ENCODE data around the gene SOD2. TPM values are rescaled to one million over a fixed set of nuclear protein-coding genes. Genes with fewer than 3 reads are reported as not detected.

Gene SOD2
- total RNA-seq, 4 donors from 2014 or later: 10,850 to 22,513 (median 13,452) TPM

- Histone ChIP-seq H3K4me3 (no peak overlapping the region), H3K36me3 (peaks cover 11 to 99% of the 10 kb centered on the region in 2 donors), H3K27me3 (no peaks in the 10 kb centered on the region), H3K9me3 (no peaks in the 10 kb centered on the region), H3K27ac (peak overlapping the region; percentile 44 to 56 (median 48)), H3K4me1 (peaks cover 32 to 57% of the 10 kb centered on the region in 2 donors)
- no peak for TF ChIP-seq CTCF (IDR thresholded peaks at IDR 0.05 in 4 of 5, conservative IDR thresholded peaks at IDR 0.05 in 1 of 5)
- no peak for TF ChIP-seq POLR2A (IDR thresholded peaks at IDR 0.05)
- ATAC-seq: no peak
- DNase-seq: no peak
- intact Hi-C loops (cut with DNase I; ENCODE audit: low total_unique reads): no loop called here
- in situ Hi-C loops (cut with MboI; ENCODE audit: low sequenced_read_pairs in 4 of 4): loop anchor here (10.0 to 25.0 kb wide), 3 partner anchors 61 to 278 kb away; partner anchors contain the start of gene IGF2R (in 1 of the 4)
These were observed 9.1 kb downstream of the SOD2 start for GRCh38 chr6:159684013-159684304.

- no peaks in the 10 kb centered on the region for H3K27me3 ChIP-seq
- H3K4me1 ChIP-seq: peaks cover 24 to 49% of the 10 kb centered on the region in 2 donors
- ATAC-seq: no peak
- in situ Hi-C loops (cut with MboI; ENCODE audit: low sequenced_read_pairs in 4 of 4): loop anchor here (10.0 to 25.0 kb wide), 3 partner anchors 62 to 279 kb away; partner anchors contain the start of gene IGF2R (in 1 of the 4)
- H3K9me3 ChIP-seq: no peaks in the 10 kb centered on the region
- TF ChIP-seq CTCF (IDR thresholded peaks at IDR 0.05 in 4 of 5, conservative IDR thresholded peaks at IDR 0.05 in 1 of 5): no peak
- no peak for TF ChIP-seq POLR2A (IDR thresholded peaks at IDR 0.05)
- H3K27ac ChIP-seq: peak overlapping the region; percentile 2 to 56 (median 44)
- DNase-seq: no peak
- peak overlapping the region in 1 of 4 donors; percentile 6 for H3K4me3 ChIP-seq
- intact Hi-C loops (cut with DNase I; ENCODE audit: low total_unique reads): no loop called here
- peaks cover 11 to 99% of the 10 kb centered on the region in 2 donors for H3K36me3 ChIP-seq
These were observed 10.2 kb downstream of the SOD2 start for GRCh38 chr6:159682810-159683209.

- H3K27ac ChIP-seq: peak overlapping the region in 2 of 4 donors; percentile 44 to 56
- H3K27me3 ChIP-seq: no peaks in the 10 kb centered on the region
- in situ Hi-C loops (cut with MboI; ENCODE audit: low sequenced_read_pairs in 4 of 4) (loop anchor here (10.0 to 25.0 kb wide), 3 partner anchors 63 to 280 kb away; partner anchors contain the start of gene IGF2R (in 1 of the 4)), intact Hi-C loops (cut with DNase I; ENCODE audit: low total_unique reads) (no loop called here)
- no peak overlapping the region for H3K4me3 ChIP-seq
- peaks cover 24 to 44% of the 10 kb centered on the region in 2 donors for H3K4me1 ChIP-seq
- TF ChIP-seq CTCF (IDR thresholded peaks at IDR 0.05 in 4 of 5, conservative IDR thresholded peaks at IDR 0.05 in 1 of 5) (no peak), POLR2A (IDR thresholded peaks at IDR 0.05) (no peak)
- H3K36me3 ChIP-seq: peaks cover 11 to 94% of the 10 kb centered on the region in 2 donors
- ATAC-seq: no peak
- DNase-seq: no peak
- no peaks in the 10 kb centered on the region for H3K9me3 ChIP-seq
These were observed 10.7 kb downstream of the SOD2 start for GRCh38 chr6:159682295-159682694.

GRCh38 chr6:159681191-159681880 is 11.7 kb downstream of the SOD2 start:
- in situ Hi-C loops (cut with MboI; ENCODE audit: low sequenced_read_pairs in 4 of 4) (loop anchor here (10.0 to 25.0 kb wide), 3 partner anchors 63 to 281 kb away; partner anchors contain the start of gene IGF2R (in 1 of the 4)), intact Hi-C loops (cut with DNase I; ENCODE audit: low total_unique reads) (no loop called here)
- Histone ChIP-seq H3K4me1 (peaks cover 15 to 34% of the 10 kb centered on the region in 2 donors), H3K27me3 (no peaks in the 10 kb centered on the region), H3K36me3 (peaks cover 11 to 91% of the 10 kb centered on the region in 2 donors), H3K27ac (peak overlapping the region; percentile 3 to 33 (median 14)), H3K9me3 (no peaks in the 10 kb centered on the region), H3K4me3 (no peak overlapping the region)
- DNase-seq: no peak
- TF ChIP-seq POLR2A (IDR thresholded peaks at IDR 0.05) (no peak), CTCF (IDR thresholded peaks at IDR 0.05 in 4 of 5, conservative IDR thresholded peaks at IDR 0.05 in 1 of 5) (no peak)
- ATAC-seq: no peak
